Cardiac muscle cell (in vitro differentiated cells and primary cell): Measurements from ENCODE around the gene GAB1. TPM values are rescaled to one million over a fixed set of nuclear protein-coding genes. Genes with fewer than 3 reads are reported as not detected.

Experiments
- DNase-seq, 2 donors: peaks; one replicate each; pipeline versions ENCODE4 v3.0.0 to v3.0.0-alpha.2; 2010 to 2017; ENCODE audit warnings: low read depth in 1 of 2, low spot score in 1 of 2
- H3K27ac ChIP-seq: fragments of 200-600 bp; sonication (generic); 2 replicates; pipeline ENCODE4 v1.5.1; 2016
- H3K27me3 ChIP-seq: fragments of 200-600 bp; sonication (generic); 2 replicates; pipeline ENCODE4 v1.6.0; 2016; ENCODE audit warnings: control low read depth
- H3K36me3 ChIP-seq: fragments of 200-600 bp; sonication (generic); 2 replicates; pipeline ENCODE4 v1.5.1; 2016; ENCODE audit warnings: control low read depth
- H3K4me1 ChIP-seq: fragments of 200-600 bp; sonication (generic); 2 replicates; pipeline ENCODE4 v1.8.1; 2017; ENCODE audit warnings: low read depth, mild to moderate bottlenecking, mixed run types
- H3K4me3 ChIP-seq: fragments of 200-600 bp; sonication (generic); 2 replicates; pipeline ENCODE4 v1.5.1; 2016; ENCODE audit warnings: mild to moderate bottlenecking
- H3K9me3 ChIP-seq: fragments of 200-600 bp; sonication (generic); 2 replicates; pipeline ENCODE4 v1.5.1; 2017; ENCODE audit warnings: low read depth, mild to moderate bottlenecking, control low read depth
- CTCF ChIP-seq: IDR thresholded peaks from 2 replicates; pipeline ENCODE4 v1.5.1; 2012; ENCODE audit warnings: low read depth, mild to moderate bottlenecking, low read length
- polyA plus RNA-seq: library from polyadenylated mRNA; unstranded; fragments of >200 nt; fragmentation: Nextera tagmentation; extraction: Ambion mirVana; gene quantifications from 2 replicates; pipeline ENCODE4 v1.2.1, GENCODE V29; 2016
- total RNA-seq: library from RNA; depleted of rRNA; stranded (reverse); fragments of >200 nt; gene quantifications from 2 replicates; pipeline ENCODE4 v1.2.3, GENCODE V29; 2016

Gene GAB1
- total and polyA plus RNA-seq, 2 experiments from 2014 or later, result 11.9 to 63.9 TPM

- Histone ChIP-seq H3K9me3 (no peaks in the 10 kb centered on the region), H3K36me3 (peaks cover 16% of the 10 kb centered on the region), H3K4me1 (no peaks in the 10 kb centered on the region), H3K27ac (no peak overlapping the region), H3K27me3 (no peaks in the 10 kb centered on the region), H3K4me3 (no peak overlapping the region)
- no peak for DNase-seq
- TF ChIP-seq CTCF, result no peak
Measured at GRCh38 chr4:143438710-143439109, 102.0 kb downstream of the GAB1 start.

GRCh38 chr4:143441109-143441508, 104.4 kb downstream of the GAB1 start:
- DNase-seq, result no peak
- TF ChIP-seq CTCF, result no peak
- no peaks in the 10 kb centered on the region for H3K27me3 ChIP-seq
- H3K4me3 ChIP-seq, result no peak overlapping the region
- H3K4me1 ChIP-seq, result no peaks in the 10 kb centered on the region
- no peak overlapping the region for H3K27ac ChIP-seq
- H3K9me3 ChIP-seq, result no peaks in the 10 kb centered on the region
- peaks cover 14% of the 10 kb centered on the region for H3K36me3 ChIP-seq

- H3K9me3 ChIP-seq, result no peaks in the 10 kb centered on the region
- peaks cover 14% of the 10 kb centered on the region for H3K36me3 ChIP-seq
- no peaks in the 10 kb centered on the region for H3K4me1 ChIP-seq
- no peaks in the 10 kb centered on the region for H3K27me3 ChIP-seq
- DNase-seq, result no peak
- no peak for TF ChIP-seq CTCF
- no peak overlapping the region for H3K27ac ChIP-seq
- no peak overlapping the region for H3K4me3 ChIP-seq
Measured at GRCh38 chr4:143441678-143442077, 105.0 kb downstream of the GAB1 start.

- Histone ChIP-seq H3K27me3 (no peaks in the 10 kb centered on the region), H3K36me3 (peaks cover 14% of the 10 kb centered on the region), H3K4me3 (no peak overlapping the region), H3K9me3 (no peaks in the 10 kb centered on the region), H3K27ac (no peak overlapping the region), H3K4me1 (no peaks in the 10 kb centered on the region)
- TF ChIP-seq CTCF, result no peak
- no peak for DNase-seq
Measured at GRCh38 chr4:143443728-143444127, 107.1 kb downstream of the GAB1 start.

GRCh38 chr4:143451186-143451585, 114.5 kb downstream of the GAB1 start:
- no peak overlapping the region for H3K27ac ChIP-seq
- DNase-seq, result no peak
- H3K4me3 ChIP-seq, result no peak overlapping the region
- no peak for TF ChIP-seq CTCF
- no peaks in the 10 kb centered on the region for H3K36me3 ChIP-seq
- H3K27me3 ChIP-seq, result no peaks in the 10 kb centered on the region
- no peaks in the 10 kb centered on the region for H3K9me3 ChIP-seq
- no peaks in the 10 kb centered on the region for H3K4me1 ChIP-seq

GRCh38 chr4:143455211-143455610, 118.5 kb downstream of the GAB1 start:
- H3K4me3 ChIP-seq, result no peak overlapping the region

More at GRCh38 chr4:143455211-143455610, 118.5 kb downstream of the GAB1 start:
- peak in 1 of 2 donors; percentile 43 for DNase-seq
- Histone ChIP-seq H3K27ac (no peak overlapping the region), H3K27me3 (no peaks in the 10 kb centered on the region), H3K36me3 (peaks cover 21% of the 10 kb centered on the region), H3K9me3 (no peaks in the 10 kb centered on the region), H3K4me1 (no peaks in the 10 kb centered on the region)
- no peak for TF ChIP-seq CTCF
